T1000 (cell line): ENCODE data around the gene IDH3A.

Experiments
- DNase-seq: peaks from one replicate; lab custom pipeline; 2025; ENCODE audit warnings: mixed read lengths; lab: John Stamatoyannopoulos, UW

The IDH3A gene

GRCh38 chr15:78203346-78204225, 54.4 kb downstream of the IDH3A start:
- no peak for DNase-seq

DNA sequence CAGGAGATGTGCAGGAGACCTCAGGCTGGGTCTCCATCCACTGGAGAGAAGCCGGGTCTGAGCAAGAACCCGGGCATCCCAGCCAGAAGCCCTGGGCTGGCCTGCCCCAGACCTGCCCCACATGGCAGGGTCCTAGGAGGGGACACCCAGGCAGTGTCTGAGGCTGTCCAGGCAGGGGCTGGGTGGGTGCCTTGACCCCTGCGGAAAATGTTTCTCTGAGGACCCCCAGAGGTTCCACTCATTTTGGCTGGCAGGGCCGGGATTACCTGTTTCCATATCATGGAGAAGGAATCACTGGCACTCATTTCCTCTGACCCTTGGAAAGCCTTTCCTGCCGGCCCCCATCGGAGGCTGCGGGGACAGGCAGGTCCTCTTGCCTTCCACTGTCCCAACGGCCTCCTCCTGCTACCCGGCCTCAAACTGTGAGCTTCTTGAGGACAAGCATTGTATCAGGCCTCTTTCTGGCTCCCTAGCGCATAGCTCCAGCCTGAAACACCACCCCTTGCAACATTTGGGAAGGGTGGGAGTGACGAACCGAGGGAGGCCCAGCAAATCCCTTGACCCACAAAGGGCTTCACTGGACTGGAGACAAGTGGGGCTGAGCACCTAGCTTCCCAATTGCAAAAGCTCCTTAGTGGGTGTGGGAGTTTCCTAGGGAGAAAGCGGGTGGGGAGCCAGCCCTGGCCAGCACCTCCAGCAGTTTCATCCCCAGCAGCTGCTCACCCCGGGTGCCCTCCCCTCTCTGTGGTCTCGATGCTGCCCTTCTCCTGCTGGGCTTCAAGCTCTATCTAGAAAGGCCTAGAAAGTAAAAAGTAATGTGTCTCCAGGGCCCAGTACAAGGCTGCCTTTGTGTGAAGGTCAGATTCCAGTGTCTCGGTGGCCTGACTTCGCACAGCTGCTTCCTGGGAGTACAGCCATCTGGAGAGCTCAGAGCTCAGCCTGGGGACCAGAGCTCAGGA, 55.5 kb downstream of the IDH3A start:
- no peak for DNase-seq

DNA sequence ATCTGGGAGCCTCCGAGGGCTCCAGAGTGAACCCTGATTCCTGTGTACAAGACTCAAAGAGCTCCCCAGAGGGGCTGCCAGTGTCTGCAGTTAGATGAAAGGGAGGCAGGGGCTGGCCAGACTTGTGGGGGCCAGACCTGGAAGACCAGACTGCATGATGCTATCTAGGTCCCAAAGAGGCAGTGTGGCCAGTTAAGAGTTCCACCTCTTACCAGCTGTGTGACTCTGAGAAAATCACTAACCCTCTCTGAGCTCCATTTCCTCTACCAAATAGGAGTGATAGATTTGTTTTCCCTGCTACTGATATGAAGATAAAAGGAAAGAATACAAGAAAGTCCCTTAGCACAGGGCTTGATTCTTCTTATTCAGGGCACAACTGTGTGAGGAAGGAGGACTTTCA, 56.2 kb downstream of the IDH3A start:
- no peak for DNase-seq

GRCh38 chr15:78205856-78206255, 56.7 kb downstream of the IDH3A start:
- no peak for DNase-seq

- peak; percentile 1 for DNase-seq
These were observed 57.4 kb downstream of the IDH3A start for GRCh38 chr15:78206326-78207109.

DNA sequence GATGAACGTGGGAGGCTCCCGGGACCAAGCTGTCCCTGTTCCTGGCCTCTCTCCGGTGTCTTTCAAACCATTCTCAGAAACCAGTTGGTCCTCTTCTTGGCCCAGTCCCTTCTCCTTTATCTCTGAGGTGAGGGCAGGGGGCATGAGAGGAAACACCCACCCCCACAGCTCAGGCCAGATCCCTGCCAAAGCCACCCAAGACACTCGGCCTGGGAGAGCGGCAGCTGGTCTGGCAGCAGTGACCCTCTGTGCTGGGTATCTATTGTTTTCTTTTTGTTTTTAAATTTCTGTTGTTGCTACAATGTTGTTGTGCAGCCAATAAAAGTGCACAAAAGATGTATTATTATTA, 57.9 kb downstream of the IDH3A start:
- no peak for DNase-seq

DNA sequence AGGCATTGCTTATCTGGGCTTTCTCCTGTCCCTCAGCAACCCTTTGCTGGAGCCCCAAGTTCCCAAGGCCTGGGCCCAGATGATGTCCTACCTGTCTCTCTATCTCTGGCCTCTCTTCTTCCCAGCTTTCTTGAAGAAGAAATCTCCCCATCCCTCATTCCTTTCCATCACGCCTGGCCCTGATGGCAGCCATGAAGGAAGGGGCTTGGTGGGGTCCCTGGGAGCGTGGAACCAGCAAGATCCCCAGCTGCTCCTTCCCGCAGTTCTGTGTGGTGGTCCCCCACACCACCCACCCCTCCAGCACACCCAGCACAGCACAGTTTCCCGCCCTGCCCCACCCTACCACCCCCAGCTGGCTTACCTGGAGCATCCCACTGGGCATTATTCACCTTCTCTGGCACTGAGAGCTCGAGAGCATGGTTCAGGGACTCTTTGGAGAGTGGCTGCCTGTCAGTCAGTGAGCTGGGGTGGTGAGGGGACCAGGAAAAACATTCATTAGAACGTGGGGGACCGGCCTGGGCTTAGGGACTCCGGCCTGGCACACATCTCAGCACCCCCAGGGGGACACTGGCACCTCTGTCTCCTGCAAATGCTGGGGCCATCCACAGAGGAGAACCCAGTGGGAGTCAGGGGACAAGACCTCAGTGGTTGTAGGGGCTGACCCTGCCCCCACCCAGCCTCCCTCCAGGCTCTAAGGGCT, 58.6 kb downstream of the IDH3A start:
- no peak for DNase-seq

DNA sequence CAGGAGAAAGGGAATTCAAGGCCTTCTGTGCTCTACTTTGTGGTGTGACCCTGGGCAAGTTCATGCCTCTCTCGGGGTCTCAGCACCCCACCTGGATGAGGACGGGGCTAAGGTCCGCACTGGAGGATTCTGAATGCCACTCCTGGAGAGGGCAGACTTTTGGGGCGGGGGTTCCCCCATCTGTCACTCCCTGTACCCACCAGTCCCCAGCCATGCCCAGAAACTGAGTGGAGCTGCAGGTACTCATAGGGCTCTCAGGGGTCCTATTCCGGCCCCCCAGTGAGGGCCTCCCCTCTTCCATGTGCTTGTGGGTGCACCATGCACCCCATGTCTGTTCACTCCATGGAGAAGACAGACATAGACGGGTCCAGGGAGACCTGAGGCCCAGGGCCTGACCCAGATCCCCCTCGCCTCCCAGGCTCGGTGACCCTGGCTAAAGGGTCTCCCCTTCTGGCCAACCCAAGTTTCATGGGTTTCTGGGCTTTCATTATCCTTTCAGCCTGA, 59.2 kb downstream of the IDH3A start:
- no peak for DNase-seq

- no peak for DNase-seq
These were observed 59.9 kb downstream of the IDH3A start for GRCh38 chr15:78208887-78209645.

- DNase-seq = no peak
These were observed 60.6 kb downstream of the IDH3A start for GRCh38 chr15:78209646-78210348.

DNA sequence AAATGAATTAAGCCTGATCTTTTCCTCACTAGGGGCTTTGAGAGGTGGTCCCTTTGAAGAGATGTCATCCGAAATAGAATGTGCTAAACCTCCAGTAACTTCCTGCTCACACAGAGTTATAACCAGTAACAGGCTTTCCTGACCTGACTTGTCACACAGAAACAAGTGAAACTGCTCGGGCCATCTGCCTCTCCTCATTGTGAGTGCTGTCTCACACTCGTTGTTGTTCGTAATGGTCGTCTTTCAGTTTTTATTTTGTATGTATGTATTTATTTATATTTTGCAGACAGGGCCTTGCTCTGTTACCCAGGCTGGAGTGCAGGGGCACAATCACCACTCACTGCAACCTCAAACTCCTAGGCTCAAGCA, 61.2 kb downstream of the IDH3A start:
- no peak for DNase-seq

- no peak for DNase-seq
These were observed 62.2 kb downstream of the IDH3A start for GRCh38 chr15:78211189-78211921.

DNA sequence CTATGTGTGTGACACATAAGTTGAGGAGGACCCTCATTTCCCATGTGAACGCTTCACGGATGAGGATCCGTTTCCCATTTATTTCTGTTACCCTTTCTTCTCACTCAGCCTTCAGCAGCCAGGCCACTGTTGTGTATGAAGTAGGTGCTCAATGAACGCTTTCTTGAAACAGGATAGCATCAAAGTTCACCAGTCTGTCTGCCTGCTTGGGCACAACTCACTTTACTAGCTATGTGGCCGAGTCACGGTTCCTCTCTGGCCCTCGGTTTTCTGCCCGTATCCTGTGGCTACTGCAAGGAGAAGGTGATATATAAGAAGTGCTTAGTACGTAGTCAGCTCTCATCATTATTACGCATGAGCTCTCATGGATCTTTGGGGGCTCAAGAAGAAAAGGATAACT, 62.8 kb downstream of the IDH3A start:
- no peak for DNase-seq

DNA sequence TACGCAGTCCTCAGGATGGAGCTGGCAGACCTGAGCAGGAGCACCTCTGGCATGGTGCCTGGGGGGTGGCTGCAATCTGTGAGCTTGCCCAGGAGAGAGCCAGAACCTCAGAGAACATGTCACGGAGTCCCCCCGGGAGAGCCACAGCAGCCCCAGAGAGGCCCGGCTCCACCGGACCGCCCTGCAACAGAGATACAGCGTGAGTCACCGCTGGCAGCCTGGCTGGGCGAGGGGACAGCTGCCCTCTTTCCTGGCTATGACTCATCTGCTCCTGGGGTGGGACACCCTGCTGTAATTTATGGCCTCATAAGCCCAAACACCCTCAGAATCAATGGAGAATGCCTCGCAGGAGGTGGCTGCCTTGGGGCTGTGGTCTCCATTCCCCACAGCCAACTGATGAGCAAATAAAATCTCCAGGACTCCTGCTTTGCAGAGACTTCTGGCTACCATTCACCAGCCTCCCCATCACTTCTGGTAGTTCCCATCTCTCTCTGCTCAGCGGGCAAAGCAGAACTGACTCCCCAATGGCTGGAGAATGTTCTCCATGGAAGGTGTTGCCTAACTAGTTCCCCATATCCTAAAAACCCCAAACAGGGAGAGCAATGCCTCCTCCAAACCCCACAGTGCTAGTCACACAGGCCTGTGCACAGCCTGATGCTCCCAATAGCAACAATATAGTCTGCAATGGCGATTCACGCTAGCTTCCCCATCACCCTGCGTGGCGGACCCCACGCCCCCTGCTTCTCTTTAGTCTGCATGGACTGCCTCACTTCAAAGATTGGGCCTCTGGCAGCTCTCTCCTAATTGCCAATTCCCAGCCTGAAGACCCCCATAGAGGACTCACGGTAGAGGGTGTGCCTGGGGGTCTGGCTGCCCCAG, 63.6 kb downstream of the IDH3A start:
- DNase-seq = peak; percentile 74

GRCh38 chr15:78213425-78213750, 64.2 kb downstream of the IDH3A start:
- no peak for DNase-seq

DNA sequence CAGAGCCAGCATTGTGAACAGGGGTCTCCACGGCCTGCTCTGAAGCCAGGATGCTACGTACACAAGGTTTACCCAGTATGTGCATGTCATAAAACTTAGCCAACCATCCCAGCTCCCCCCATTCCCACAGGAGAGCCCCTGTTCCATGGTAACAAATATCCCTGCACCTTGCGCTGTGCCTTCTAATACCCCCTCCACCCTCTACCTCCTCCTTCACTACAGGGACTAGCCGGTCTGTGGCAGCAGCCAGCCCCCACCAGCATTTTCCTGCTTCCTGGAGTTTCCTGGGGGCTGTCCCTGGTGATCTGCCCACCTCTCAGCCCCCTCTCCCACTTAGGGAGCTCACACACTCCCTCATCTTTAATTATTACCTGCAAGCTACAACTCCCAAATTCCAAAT, 64.8 kb downstream of the IDH3A start:
- DNase-seq = no peak

- DNase-seq = no peak
These were observed 67.3 kb downstream of the IDH3A start for GRCh38 chr15:78216276-78217104.

- DNase-seq = no peak
These were observed 71.6 kb downstream of the IDH3A start for GRCh38 chr15:78220713-78221112.
